ENCODE results near the gene TMEM43.
"Not testable (repeated sequence)": the region's sequence is repeated elsewhere in the genome, so short reads cannot be mapped to it uniquely, and the experiment has no call there.

DNA sequence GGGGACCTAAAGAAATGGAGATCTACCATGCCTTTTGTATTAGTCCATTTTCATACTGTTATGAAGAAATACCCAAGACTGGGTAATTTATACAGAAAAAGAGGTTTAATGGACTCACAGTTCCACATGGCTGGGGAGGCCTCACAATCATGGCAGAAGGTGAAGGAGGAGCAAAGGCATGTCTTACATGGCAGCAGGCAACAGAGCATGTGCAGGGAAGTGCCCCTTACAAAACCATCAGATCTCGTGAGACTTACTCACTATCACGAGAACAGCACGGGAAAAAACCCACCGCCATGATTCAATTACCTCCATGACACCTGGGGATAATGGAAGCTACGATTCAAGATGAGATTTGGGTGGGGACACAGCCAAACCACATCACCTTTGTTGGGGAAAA, 37.4 kb upstream of the TMEM43 start:
- TF ChIP-seq EZH2phosphoT487 (IDR thresholded peaks at IDR 0.05; ENCODE audit: borderline replicate concordance, low read depth) = not testable (repeated sequence)
- TF ChIP-seq, protein P1, sequence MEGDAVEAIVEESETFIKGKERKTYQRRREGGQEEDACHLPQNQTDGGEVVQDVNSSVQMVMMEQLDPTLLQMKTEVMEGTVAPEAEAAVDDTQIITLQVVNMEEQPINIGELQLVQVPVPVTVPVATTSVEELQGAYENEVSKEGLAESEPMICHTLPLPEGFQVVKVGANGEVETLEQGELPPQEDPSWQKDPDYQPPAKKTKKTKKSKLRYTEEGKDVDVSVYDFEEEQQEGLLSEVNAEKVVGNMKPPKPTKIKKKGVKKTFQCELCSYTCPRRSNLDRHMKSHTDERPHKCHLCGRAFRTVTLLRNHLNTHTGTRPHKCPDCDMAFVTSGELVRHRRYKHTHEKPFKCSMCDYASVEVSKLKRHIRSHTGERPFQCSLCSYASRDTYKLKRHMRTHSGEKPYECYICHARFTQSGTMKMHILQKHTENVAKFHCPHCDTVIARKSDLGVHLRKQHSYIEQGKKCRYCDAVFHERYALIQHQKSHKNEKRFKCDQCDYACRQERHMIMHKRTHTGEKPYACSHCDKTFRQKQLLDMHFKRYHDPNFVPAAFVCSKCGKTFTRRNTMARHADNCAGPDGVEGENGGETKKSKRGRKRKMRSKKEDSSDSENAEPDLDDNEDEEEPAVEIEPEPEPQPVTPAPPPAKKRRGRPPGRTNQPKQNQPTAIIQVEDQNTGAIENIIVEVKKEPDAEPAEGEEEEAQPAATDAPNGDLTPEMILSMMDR (IDR thresholded peaks at IDR 0.05) = not testable (repeated sequence)
